Stimulated activated CD8-positive, alpha-beta memory T cell treated with anti-CD3 and anti-CD28 coated beads, Interleukin-15, amount 100 ng/mL, for 48 hours (primary cell): Measurements from ENCODE around the gene AP5S1.

ENCODE experiments used
- DNase-seq, 2 donors: peaks; one replicate each; pipeline ENCODE4 v3.0.0-alpha.2; 2020; ENCODE audit warnings: low read depth in 2 of 2

The AP5S1 gene, protein sequence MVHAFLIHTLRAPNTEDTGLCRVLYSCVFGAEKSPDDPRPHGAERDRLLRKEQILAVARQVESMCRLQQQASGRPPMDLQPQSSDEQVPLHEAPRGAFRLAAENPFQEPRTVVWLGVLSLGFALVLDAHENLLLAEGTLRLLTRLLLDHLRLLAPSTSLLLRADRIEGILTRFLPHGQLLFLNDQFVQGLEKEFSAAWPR

DNA sequence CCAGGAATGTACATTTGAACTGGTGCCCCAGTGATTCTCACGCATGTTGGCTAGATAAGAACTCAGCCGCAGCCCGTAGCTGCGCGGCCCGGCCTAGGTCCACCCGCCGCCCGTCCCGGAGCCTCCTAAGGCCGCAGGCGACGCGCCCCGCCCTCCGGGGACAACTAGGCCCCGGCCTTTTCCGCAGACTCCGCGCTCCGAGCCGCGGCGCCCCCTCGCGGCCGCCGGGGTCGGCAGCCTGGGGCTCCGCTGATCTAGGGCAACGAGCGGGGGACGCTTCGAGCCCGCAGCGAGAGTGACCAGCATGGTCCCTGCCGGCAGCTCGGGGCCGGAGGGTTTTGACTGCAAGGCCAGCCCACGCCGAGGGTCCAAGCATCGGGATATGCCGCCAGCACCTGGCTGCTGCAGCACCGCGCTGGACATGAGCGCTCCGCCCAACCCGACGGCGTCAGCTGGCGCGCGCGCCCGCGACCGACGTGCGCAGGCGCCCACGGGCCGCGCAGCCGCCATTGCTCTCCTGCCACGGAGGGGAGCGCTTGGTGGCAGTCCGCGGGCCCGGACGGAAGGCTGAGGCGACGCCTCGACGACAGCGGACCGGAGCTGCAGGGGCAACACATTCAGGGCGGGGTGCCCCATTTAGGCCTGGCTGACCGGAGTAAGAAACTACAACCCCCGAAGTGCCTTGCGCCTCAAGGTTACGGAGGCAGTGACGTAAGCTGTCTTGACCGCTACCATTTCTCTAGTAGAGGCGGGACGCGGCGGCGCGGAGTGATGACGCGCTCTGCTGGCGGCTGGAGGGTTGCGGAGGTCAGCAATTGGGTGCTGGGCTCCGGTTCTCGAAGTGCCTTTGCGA lies at the start of gene AP5S1:
Gene AP5S1 (plus strand): TSS at position 500 of the 853 bp plus-strand sequence. CDS start 1,571 bp downstream, outside the sequence.
- peak; percentile 89 to 90 for DNase-seq

DNA sequence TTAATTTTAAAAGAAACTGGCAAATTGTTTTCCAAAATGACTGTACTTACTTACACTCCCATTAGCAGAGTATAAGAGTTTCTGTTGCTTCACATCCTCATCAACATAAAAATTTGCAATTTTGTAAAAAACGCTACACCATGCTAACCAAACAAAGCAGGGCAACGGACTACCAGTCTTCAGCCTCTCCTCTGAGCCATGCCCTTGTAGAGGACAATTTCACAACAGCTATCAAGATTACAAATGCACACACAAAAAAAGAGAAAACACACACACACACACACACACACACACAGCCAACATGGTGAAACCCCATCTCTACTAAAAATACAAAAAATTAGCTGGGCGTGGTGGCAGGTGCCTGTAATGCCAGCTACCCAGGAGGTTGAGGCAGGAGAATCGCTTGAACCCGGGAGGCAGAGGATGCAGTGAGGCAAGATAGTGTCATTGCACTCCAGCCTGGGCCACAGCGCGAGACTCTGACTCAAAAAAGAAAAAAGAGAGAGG lies 48.7 kb upstream of the AP5S1 start:
- no peak for DNase-seq

DNA sequence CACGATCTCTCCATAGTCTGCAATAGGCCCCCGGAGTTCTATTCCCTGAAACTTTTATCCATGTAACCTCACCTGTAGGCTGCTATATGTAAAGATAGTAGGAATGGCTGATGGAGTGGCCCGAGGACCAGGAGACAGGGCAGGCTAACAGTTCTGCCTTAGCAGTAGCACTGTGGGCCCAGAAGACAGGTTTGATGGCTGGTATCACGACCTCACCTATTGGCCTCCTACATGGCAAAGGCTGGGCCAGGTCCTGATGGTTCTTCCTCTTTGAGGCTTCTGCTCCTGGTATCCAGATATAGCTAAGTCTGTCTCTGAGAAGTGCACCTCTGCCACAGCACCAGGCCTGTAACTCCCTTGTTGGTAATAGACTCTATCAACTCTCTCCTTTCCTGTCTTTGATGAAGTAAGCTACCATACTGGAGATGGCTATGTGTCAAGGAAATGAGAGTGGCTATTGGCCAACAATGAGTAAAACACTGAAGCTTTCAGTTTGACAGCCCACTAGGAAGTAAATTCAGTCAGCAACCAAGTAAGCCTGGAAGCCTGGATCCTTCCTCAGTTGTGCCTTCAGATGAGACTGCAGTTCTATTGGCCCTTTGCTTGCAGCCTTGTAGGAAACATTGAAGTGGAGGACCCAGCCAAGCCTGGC lies 44.8 kb upstream of the AP5S1 start:
- DNase-seq: no peak

DNA sequence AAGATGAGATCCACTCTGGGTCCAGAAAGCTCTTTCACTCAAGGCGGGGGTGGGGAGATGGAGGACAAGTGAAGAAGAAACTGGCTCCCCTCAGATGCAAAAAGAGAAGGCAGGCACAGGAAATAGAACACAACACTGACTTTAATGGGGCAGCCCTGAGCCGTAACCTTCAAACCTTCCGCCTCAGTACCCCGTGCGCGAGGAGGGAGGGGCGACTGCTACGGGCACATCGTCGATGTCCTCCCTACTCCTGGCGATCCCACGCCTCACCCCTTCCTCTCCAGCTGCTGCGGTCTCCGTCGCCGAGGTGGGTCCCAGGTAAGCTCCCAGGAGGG lies 43.0 kb upstream of the AP5S1 start:
- DNase-seq: no peak

DNA sequence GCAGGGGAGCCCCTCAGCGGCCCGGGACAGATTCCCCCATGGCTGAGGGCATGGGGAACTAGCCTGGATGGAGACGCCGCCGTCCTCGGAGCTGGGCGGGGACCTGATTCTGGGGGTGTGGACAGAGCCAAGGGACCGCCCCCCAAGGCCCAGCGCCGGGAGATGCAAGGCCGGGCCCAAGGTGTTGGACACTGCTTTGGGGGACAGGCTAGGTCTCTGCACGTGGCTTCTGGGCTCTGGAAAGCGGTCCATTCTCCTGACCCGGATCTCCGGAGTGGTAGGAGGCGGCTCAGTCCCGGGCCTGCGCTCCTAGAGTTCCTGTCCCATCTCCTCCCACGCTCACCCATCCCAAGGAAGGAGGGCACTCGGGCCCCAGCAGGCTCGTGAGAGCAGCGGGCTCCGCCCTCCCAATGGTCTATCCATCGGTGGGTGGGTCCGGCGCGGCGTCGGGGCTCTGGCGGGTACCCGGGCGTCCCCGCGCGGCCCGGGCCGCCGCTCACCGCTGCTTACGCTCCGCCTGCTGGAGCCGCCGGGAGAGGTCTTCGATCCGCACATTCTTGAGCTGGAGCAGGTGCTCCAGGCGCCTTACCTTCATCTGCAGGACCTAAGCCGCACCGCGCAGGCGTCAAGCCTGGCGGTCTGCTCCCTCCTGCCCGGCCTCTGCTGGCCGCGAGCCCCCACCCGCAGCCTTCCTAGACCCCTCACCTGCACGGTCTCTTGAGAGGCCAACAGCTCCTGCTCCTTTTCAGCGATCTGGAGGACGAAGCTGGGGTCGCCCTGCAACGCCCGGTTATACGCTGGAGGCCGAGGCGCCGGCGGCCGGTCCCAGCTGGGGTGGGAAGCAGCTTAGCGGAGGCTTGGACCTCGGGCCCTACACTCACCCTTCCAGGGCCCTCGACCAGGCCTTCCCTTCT lies 42.4 kb upstream of the AP5S1 start:
- DNase-seq: peak in 1 of 2 donors; percentile 35

DNA sequence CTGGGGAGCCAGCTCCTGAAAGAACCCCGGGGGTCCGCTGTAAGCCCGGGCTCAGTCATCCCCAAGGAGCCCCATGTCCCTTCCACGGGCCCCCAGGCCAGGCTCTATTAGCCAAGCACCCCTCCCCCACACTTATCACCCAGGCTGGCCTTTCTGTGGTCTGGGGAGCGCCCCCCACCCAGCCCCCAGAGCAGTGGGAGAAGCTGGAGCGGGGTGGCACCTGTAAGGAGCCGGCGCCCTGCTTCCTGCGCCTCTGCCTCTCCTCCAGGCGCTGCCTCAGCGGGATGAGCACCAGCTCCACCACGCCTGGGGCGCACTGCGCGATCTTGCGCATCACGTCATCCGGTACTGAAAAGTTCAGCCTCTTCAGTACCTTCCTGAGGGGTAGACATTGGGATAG lies 41.4 kb upstream of the AP5S1 start:
- DNase-seq: no peak

DNA sequence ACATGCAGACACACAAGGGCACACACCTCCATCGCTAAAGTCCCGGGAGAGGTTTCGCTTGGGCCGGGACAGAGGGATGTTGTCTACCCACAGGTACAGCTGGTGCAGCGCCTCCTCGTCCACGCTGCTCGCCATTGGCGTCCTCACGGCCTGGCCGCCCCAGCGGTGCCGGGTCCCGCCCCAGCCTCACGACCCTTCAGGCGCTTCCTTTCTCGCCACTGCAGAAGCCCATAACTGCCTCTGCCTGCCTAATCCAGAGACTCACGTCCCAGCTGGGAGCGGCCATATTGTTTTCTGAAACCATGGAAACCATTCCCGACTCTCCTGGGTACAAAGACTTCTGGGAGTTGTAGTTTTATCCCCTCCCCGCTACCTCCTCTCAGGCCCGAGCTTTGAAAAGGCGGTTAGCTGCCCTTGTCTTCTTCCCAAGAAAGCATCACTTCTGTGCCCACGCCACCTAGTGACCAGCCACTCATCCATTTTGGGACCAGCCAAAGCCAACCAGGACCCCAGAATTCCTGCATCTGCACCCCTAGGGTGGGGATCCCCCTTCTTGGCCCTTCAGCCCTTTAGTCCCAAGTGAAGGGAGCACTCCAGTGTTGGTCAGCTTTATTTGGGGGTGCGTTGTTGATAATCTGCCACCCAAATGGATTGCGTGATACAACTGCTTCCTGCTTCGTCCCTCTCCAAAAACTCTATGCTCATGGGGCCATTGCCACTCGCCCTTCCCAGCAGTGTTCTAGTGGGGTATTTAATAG lies 39.0 kb upstream of the AP5S1 start, which contains the start of gene SPEF1:
Gene SPEF1 (minus strand): TSS at position 296 of the 758 bp plus-strand sequence. CDS start 161 bp downstream, at position 135.
- DNase-seq: no peak

DNA sequence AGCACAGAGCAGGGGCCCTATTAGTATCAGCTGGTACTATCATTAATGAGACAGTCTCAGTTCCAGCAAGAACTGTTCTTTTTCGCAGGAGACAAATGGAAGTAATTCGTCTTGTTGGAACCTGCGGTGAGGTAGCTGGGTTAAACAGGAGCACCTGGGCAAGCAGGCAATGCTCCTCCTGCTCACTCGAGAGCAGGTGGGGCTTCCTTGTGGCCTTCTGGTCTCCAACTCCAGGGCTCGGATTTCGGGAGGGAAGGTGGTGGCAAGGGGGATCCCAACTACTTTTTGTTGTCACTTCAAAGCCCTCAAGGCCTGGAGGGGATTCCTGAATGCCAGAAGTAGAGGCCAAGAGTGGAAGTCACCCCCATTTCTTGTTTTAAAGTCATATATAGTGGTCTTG lies 37.8 kb upstream of the AP5S1 start:
- DNase-seq: no peak

DNA sequence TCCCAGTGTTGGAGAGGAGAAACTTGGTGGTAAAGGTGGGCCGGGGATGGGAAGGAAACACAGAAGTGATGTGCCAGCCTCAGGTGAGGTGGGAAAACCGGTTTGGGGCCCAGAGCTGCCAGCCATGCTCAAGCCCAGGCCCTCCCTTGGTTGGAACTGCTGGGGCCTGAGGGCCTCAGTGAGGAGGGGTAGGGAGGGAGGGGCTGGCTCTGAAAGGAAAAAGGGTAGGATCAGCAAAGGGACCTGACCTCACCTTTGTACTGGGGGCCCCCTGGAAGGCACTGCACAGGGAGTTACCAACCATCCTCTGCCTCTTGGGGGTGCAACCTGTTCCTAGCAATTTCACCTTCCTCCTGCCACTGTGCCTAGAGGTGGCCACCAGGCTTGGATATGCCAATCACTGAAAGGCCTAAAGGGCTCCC lies 37.3 kb upstream of the AP5S1 start:
- no peak for DNase-seq

DNA sequence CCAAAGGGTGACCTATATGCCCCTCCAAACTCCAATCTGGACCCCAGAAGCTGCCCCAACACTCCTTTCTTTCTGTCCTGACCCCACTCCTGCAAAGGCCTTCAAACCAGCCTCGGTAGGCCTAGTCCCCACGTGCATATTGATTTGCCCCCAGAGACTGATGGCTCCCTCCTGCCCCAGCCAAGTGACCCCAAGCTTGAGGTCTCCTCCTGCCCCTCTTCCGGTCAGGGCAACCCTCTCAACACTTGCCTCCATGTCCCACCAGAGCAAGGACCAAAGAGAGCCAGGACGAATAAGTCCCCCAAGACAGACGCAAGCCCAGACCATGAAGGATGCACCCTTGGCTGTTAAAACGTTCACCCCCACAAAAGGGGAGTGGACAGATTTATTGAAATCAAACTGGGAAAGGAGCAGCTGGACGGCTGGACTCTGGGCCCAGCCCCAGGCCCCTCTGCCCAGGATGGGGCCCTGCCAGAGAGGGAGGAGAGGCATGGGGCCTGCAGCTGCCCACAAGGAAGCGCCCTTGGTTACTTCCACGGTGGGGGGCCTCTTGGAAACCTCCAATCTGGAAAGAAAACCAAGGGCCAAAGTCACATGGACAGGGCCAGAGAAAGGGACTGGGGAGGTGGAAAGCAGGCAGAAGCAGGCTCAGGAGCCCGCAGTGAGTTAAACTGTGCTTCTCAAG lies 36.7 kb upstream of the AP5S1 start:
- DNase-seq: no peak

DNA sequence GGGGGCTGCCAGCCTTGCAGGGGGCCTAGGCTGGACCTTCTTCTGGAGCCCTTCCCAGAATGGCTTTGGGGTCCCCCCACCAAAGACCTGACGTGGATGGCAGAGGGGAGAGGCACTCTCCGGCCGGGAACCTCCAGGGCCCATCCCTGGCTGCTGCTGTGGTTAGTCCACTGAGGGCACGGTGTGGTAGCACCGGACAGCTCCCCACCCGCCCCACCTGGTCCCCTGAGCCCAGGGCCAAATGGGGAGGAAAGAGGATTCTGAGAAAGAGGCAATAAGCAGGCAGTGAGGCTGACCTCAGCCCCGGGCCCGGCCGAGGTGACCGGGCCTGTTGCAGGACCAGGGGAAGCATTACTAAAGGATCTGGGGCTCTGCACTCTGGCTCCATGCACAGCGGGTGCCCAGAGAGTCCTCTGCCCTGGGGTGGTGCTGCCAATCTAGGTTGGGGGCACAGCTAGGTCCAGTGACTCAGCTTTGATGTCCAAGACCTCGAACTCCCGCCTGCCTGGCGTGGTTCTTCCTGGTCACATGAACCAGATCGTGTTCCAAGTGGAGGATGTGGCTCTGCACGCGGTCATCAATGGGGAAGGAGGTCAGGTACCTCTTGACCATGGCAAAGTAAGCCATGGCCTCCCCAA lies 36.0 kb upstream of the AP5S1 start:
- DNase-seq: no peak

DNA sequence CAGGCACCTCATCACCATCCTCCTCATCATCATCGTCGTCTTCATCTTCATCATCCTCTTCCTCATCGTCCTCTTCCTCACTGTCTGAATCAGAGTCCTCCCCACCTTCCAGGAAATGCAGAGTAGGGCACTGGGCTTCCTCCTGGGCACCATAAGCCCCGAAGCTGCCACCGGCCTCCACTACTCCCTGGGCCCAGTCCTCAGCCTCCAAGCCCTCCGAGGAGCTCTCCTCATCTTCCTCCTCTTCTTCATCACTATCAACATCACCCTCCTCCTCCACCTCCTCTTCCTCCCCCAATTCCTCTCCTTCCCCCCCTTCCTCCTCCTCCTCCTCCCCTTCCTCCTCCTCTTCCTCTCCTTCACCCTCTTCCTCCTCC lies 35.5 kb upstream of the AP5S1 start:
- DNase-seq: no peak

DNA sequence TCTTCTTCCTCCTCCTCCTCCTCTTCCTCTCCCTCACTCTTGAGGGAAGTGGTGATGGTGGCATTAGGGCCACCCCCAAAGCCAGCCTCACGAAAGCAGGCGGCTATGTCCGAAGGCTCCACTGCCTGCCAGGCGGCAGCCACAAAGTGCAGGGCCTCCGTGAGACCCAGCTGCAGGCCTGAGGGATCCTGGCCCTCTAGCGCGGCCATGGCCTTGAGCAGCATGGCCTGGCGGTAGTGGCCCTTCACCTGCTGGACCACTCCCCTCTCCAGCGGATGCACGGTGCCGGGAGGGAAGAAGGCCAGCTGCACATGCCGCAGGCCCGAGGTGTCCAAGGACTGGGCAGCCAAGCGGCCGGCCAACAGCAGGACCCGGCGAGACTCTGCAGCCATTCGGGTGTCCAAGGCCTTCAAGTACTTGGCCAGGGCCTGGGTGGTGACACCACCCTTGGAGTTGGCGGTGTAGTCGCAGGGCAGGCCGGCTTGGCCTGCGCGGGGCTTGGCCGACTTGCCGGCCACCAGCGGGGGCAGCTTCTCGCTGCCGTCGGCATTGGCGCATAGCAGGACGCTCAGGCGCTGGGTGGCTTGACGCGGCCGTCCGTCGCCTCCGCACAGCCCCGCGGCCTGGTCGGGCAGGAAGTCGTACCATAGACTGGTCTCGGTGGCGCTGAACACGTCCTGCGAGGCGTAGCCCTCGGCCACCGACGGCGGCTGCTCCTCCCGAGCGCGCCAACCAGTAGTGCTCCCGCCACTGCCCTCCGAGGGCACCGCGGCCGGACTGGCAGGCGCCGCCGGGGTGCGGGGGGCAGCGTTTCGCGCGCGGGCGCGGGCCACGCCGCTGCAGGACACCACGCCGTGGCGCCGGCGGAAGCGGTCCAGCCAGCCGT lies 34.9 kb upstream of the AP5S1 start:
- no peak for DNase-seq

DNA sequence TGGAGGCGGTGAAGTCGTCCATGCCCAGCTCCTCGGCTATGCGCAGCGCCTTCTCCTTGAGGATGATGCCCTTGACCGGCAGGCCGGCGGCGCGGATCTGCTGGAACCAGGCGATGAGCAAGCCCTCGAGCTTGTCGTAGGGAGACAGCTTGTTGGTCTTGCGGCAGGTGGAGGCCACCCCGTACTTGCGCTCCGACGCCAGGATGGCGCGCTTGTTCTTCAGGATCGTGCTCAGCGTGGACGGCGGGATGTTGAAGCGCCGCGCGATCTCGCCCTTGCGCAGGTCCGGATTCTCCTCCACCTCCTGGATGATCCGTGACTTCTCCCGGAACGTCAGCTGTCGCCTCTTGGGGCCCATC lies 34.2 kb upstream of the AP5S1 start:
- no peak for DNase-seq

DNA sequence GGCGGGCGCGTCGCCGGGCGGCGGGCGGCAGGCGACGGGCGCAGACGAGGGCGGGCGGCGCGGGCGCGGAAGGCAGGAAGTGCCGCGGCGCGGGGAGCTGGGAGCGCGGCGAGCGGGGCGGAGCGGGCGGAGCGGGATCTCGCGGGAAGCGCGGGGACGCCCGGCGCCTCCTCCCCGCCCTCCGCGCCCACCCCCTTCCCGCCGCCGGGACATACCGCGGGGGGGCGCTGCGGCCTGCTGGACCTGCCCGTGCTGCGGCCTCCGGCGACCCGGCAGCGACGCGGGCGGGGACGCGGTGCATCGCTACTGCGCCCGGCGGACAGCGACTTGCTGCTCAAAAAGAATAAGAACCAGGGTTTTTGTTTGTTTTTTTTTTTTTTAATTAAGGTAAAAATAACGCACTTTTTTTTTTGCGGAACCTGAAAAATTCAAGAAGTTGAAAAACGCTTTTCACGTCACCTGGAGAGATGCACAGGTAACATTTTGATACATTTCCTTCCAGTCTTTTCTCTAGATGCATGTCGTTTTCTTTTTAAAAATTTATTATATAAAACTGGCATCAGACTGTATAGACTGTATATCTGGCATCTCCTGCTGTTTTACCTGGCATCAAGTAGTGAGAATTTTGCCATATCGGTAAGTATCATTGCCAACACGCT lies 33.6 kb upstream of the AP5S1 start, which contains the start of gene CENPB:
Gene CENPB (minus strand): TSS at position 76 of the 659 bp plus-strand sequence. CDS start 257 bp downstream, outside the sequence.
- peak; percentile 87 to 90 for DNase-seq

DNA sequence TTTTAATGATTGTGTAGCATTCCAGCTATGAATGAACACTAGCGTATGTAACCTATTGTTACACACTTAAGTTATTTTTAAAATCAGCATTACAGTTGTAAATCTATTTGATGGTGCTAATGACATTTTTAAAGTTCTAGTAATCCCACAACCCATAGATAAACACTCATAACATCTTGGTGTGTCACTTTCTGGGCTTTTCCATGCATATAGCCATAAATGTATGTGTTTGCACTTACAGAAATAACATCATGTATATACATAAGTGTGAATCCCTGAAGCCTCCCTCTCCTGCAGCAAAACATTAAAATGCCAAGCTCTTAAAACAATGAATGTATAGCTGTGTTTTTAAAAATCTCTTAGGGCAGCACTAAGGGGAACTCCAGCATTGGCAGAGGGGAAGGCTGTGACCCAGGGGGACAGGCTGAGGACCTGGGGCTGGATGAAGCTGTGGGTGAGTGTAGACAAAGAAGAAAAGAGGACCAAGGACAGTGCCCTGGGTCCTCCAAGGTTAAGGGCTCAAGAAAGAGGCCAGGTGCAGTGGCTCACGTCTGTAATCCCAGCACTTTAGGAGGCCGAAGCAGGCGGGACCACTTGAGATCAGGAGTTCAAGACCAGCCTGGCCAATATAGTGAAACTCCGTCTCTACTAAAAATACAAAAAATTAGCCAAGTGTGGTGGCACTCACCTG lies 32.9 kb upstream of the AP5S1 start:
- no peak for DNase-seq

DNA sequence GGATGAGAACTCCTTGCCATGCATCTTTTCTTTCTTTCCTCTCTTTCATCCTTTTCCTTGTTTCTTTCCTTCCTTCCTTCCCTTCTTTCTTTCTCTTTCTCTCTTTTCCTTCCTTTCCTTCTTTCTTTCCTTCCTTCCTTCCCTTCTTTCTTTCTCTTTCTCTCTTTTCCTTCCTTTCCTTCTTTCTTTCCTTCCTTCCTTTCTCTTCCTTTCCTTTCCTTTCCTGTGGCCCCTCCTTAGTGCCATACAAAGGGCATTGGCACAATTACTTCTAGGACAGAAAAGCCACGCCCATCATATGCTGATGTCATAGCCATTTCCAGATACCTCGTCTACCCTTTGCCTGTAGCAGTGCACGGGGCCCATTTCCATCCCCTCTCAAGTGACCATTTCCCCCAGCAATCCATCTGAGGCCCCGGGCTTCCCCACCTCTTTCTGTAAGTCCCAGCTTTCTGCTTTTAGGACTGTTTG lies 31.6 kb upstream of the AP5S1 start:
- no peak for DNase-seq
